Stimulated activated CD8-positive, alpha-beta memory T cell treated with anti-CD3 and anti-CD28 coated beads, Interleukin-4, amount 100 ng/mL, for 4 hours (primary cell): Measurements from ENCODE around the gene THAP7.
A peak's percentile ranks its signal among the peaks of the same experiment; 100 is the strongest.
"Not testable (repeated sequence)": the region's sequence is repeated elsewhere in the genome, so short reads cannot be mapped to it uniquely, and the experiment has no call there.

Experiments used
- DNase-seq, 2 donors: peaks; one replicate each; pipeline ENCODE4 v3.0.0-alpha.2; 2020; ENCODE audit warnings: low read depth in 2 of 2, low spot score in 1 of 2

THAP7 gene

GRCh38 chr22:21001601-21002325 is at the start of gene THAP7:
TSS of gene THAP7 (minus strand) at chr22:21002118. CDS start at chr22:21001911, 207 bp downstream.
- peak; percentile 92 to 96 for DNase-seq

- no peak for DNase-seq
Measured at GRCh38 chr22:21051145-21051830, 49.4 kb upstream of the THAP7 start.

- DNase-seq: not testable (repeated sequence)
Measured at GRCh38 chr22:21048965-21049364, 47.0 kb upstream of the THAP7 start.

GRCh38 chr22:21048448-21048847 is 46.5 kb upstream of the THAP7 start:
- DNase-seq: not testable (repeated sequence)

- no peak for DNase-seq
Measured at GRCh38 chr22:21047730-21048129, 45.8 kb upstream of the THAP7 start.

GRCh38 chr22:21047035-21047661 is 45.2 kb upstream of the THAP7 start:
- no peak for DNase-seq

GRCh38 chr22:21045585-21046294 is 43.8 kb upstream of the THAP7 start, which contains the start of gene LRRC74B:
TSS of gene LRRC74B (plus strand) at chr22:21045946. CDS start at chr22:21045987, 41 bp downstream.
- DNase-seq: peak; percentile 17 to 24

GRCh38 chr22:21044931-21045584 is 43.1 kb upstream of the THAP7 start:
- DNase-seq: no peak

GRCh38 chr22:21043860-21044535 is 42.1 kb upstream of the THAP7 start:
- DNase-seq: no peak

GRCh38 chr22:21042978-21043859 is 41.3 kb upstream of the THAP7 start:
- no peak for DNase-seq

- no peak for DNase-seq
Measured at GRCh38 chr22:21041937-21042336, 40.0 kb upstream of the THAP7 start.

- DNase-seq: not testable (repeated sequence)
Measured at GRCh38 chr22:21039158-21039557, 37.2 kb upstream of the THAP7 start.

- no peak for DNase-seq
Measured at GRCh38 chr22:21038405-21038804, 36.5 kb upstream of the THAP7 start.

- DNase-seq: no peak
Measured at GRCh38 chr22:21034989-21035388, 33.1 kb upstream of the THAP7 start.

GRCh38 chr22:21033895-21034294 is 32.0 kb upstream of the THAP7 start:
- DNase-seq: no peak

GRCh38 chr22:21032868-21033688 is 31.2 kb upstream of the THAP7 start:
- no peak for DNase-seq

- no peak for DNase-seq
Measured at GRCh38 chr22:21032037-21032867, 30.3 kb upstream of the THAP7 start, which contains the start of gene SLC7A4. TSS of gene SLC7A4 (minus strand) at chr22:21032561. CDS start at chr22:21031812, 749 bp downstream.
